HEK293 (cell line): ENCODE measurements around the gene EXOSC7.

Source experiments
- CTCF ChIA-PET: fragments of 350-600 bp; formaldehyde crosslinking; extraction: SDS; loops from one replicate; lab custom pipeline; 2021; ENCODE audit warnings: antibody characterized with exemption; lab: Yijun Ruan, JAX
- POLR2A ChIA-PET: fragments of 300-600 bp; formaldehyde crosslinking; extraction: SDS; loops from one replicate; lab custom pipeline; 2020; ENCODE audit warnings: antibody characterized with exemption, inconsistent platforms; lab: Yijun Ruan, JAX
- H3K27ac ChIP-seq: fragments of 200-500 bp; sonication (Bioruptor generic); 2 replicates; pipeline ENCODE4 v1.5.1; 2014; ENCODE audit warnings: low read depth, low read length, control low read depth, inconsistent platforms; ENCODE audit errors: extremely low read depth
- H3K36me3 ChIP-seq, 2 experiments: fragments of 200-500 bp in 1 of 2; sonication (Bioruptor generic) in 1 of 2; 1 replicate in 1 of 2; 2 replicates in 1 of 2; pipeline ENCODE4 v1.5.1; 2014 to 2017; ENCODE audit warnings: inconsistent platforms in 2 of 2, low read length in 2 of 2; ENCODE audit not compliant: control insufficient read depth in 2 of 2, insufficient read depth in 1 of 2
- H3K4me1 ChIP-seq: fragments of 200-500 bp; sonication (Bioruptor generic); 2 replicates; pipeline ENCODE4 v1.5.1; 2014; ENCODE audit warnings: mild to moderate bottlenecking, low read length, inconsistent platforms; ENCODE audit not compliant: control insufficient read depth, insufficient read depth
- H3K4me3 ChIP-seq: 2 replicates; pipeline ENCODE4 v1.5.1; 2011; ENCODE audit warnings: low read depth, mild to moderate bottlenecking, control low read depth, low read length, moderate library complexity
- H3K9me3 ChIP-seq: fragments of 200-500 bp; sonication (Bioruptor generic); 2 replicates; pipeline ENCODE4 v1.5.1; 2014; ENCODE audit warnings: low read depth, low read length, inconsistent platforms; ENCODE audit not compliant: control insufficient read depth, insufficient read depth
- HIC1 ChIP-seq: fragments of 450-650 bp; formaldehyde crosslinking; IDR thresholded peaks from 2 replicates; pipeline ENCODE4 v1.5.1; 2016; ENCODE audit warnings: missing biosample characterization, missing genetic modification characterization
- HOXA7 ChIP-seq: sonication (generic); formaldehyde crosslinking; IDR thresholded peaks from 2 replicates; pipeline ENCODE4 v1.8.1; 2022; ENCODE audit warnings: missing genetic modification reagents, borderline replicate concordance
- KLF16 ChIP-seq: fragments of 450-650 bp; formaldehyde crosslinking; IDR thresholded peaks from 2 replicates; pipeline ENCODE4 v1.5.1; 2017; ENCODE audit warnings: missing biosample characterization, missing genetic modification characterization
- PRDM4 ChIP-seq: fragments of 450-650 bp; formaldehyde crosslinking; IDR thresholded peaks from 2 replicates; pipeline ENCODE4 v1.5.1; 2017; ENCODE audit warnings: missing biosample characterization, missing genetic modification characterization
- REST ChIP-seq: fragments of 450-650 bp; formaldehyde crosslinking; IDR thresholded peaks from 2 replicates; pipeline ENCODE4 v1.5.1; 2016; ENCODE audit warnings: missing biosample characterization, missing genetic modification characterization
- SP7 ChIP-seq: fragments of 450-650 bp; formaldehyde crosslinking; IDR thresholded peaks from 2 replicates; pipeline ENCODE4 v1.5.1; 2016; ENCODE audit warnings: missing biosample characterization, missing genetic modification characterization
- ZBTB10 ChIP-seq: fragments of 450-650 bp; formaldehyde crosslinking; IDR thresholded peaks from 2 replicates; pipeline ENCODE4 v1.5.1; 2016; ENCODE audit warnings: missing biosample characterization, missing genetic modification characterization
- ZBTB7A ChIP-seq: fragments of 450-650 bp; formaldehyde crosslinking; IDR thresholded peaks from 2 replicates; pipeline ENCODE4 v1.5.1; 2016; ENCODE audit warnings: low read depth, missing biosample characterization, missing genetic modification characterization
- ZNF175 ChIP-seq: fragments of 450-650 bp; formaldehyde crosslinking; IDR thresholded peaks from 2 replicates; pipeline ENCODE4 v1.5.1; 2016; ENCODE audit warnings: missing biosample characterization, missing genetic modification characterization
- ZNF221 ChIP-seq: fragments of 450-650 bp; formaldehyde crosslinking; IDR thresholded peaks from 2 replicates; pipeline ENCODE4 v1.5.1; 2017; ENCODE audit warnings: missing biosample characterization, missing genetic modification characterization, borderline replicate concordance
- ZNF48 ChIP-seq: fragments of 450-650 bp; formaldehyde crosslinking; IDR thresholded peaks from 2 replicates; pipeline ENCODE4 v1.5.1; 2016; ENCODE audit warnings: missing biosample characterization, missing genetic modification characterization
- ZNF529 ChIP-seq: fragments of 450-650 bp; formaldehyde crosslinking; IDR thresholded peaks from 2 replicates; pipeline ENCODE4 v1.5.1; 2017; ENCODE audit warnings: missing genetic modification characterization, missing biosample characterization; ENCODE audit not compliant: insufficient replicate concordance
- ZNF544 ChIP-seq: fragments of 450-650 bp; formaldehyde crosslinking; IDR thresholded peaks from 2 replicates; pipeline ENCODE4 v1.5.0; 2017; ENCODE audit warnings: missing biosample characterization, missing genetic modification characterization
- ZNF561 ChIP-seq: fragments of 450-650 bp; IDR thresholded peaks from 2 replicates; pipeline ENCODE4 v1.5.1; 2018; ENCODE audit warnings: missing biosample characterization, missing genetic modification characterization, borderline replicate concordance
- ZNF626 ChIP-seq: fragments of 450-650 bp; sonication (Bioruptor Pico); formaldehyde crosslinking; IDR thresholded peaks from 2 replicates; pipeline ENCODE4 v1.5.1; 2018; ENCODE audit warnings: missing biosample characterization, missing genetic modification characterization, inconsistent platforms
- ZNF664 ChIP-seq: fragments of 450-650 bp; formaldehyde crosslinking; IDR thresholded peaks from 2 replicates; pipeline ENCODE4 v1.5.1; 2016; ENCODE audit warnings: missing biosample characterization, missing genetic modification characterization
- ZNF670 ChIP-seq: fragments of 450-650 bp; formaldehyde crosslinking; IDR thresholded peaks from 2 replicates; pipeline ENCODE4 v1.5.1; 2016; ENCODE audit warnings: missing biosample characterization, missing genetic modification characterization, low read depth

EXOSC7 gene

GRCh38 chr3:45017821-45018220 is 41.8 kb downstream of the EXOSC7 start (continued):
- TF ChIP-seq HIC1 (tag by site-specific recombination): no peak
- TF ChIP-seq ZNF175 (tag by site-specific recombination): no peak
- TF ChIP-seq ZNF529 (tag by site-specific recombination): no peak
- TF ChIP-seq PRDM4: no peak
- no peak for TF ChIP-seq ZBTB10 (tag by site-specific recombination)
- TF ChIP-seq ZNF561 (tag by site-specific recombination): no peak

GRCh38 chr3:45020534-45020933 is 44.5 kb downstream of the EXOSC7 start:
- TF ChIP-seq ZNF544 (no peak), ZNF626 (no peak), SP7 (tag by site-specific recombination) (no peak), ZNF670 (tag by site-specific recombination) (no peak), ZNF48 (tag by site-specific recombination) (no peak), ZBTB7A (no peak), KLF16 (no peak), HOXA7 (no peak), ZNF221 (no peak), REST (tag by site-specific recombination) (no peak), ZNF664 (tag by site-specific recombination) (no peak)
- Histone ChIP-seq H3K4me1 (0 out of 2 replicates have a peak, but pooled peaks cover 2% of the 10 kb centered on the region), H3K27ac (no peak overlapping the region), H3K4me3 (no peak overlapping the region), H3K36me3 (peaks cover 0 to 4% of the 10 kb centered on the region in 2 experiments; a peak in 1 of 3 replicates), H3K9me3 (no peaks in the 10 kb centered on the region)
- CTCF ChIA-PET: interaction anchor here (1.2 kb wide), 1 partner anchor 18 kb away, joined by 3 read pairs; no protein-coding TSS in a partner anchor
- POLR2A ChIA-PET: interaction anchor here (0.7 kb wide), 1 partner anchor 27 kb away, joined by 3 read pairs; no protein-coding TSS in a partner anchor
